Measurements from ENCODE around the gene OR10H4. TPM values are rescaled to one million over a fixed set of nuclear protein-coding genes. Genes with fewer than 3 reads are reported as not detected.

Gene OR10H4
- total RNA-seq, 4 donors from 2014 or later, result not detected

DNA sequence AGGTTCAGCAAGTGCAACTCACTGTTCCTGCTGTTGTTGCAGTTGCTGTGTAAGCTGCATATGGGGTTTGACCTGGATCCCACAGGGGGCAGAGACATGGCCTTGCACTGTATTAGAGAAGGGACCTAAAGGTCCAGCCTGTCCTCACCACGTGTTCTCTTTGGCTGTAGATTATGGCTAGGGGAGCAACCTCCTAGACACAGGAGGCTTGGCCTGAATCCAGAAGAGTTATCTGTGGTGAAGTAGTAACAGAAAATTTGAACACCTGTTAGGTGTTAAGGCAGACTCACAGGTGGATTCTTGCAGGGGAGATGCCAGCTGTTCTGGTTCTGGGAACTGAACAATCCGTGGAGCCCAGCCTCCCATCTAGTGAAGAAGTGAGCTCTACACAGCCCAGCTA, 11.0 kb upstream of the OR10H4 start:
- 80% methylated on average over 1 of the region's 2 CpGs; no CpG with 5 or more reads in 1 of the 2 donors for WGBS, 2 donors (ENCODE audit: low coverage in 1 of 2)
- no peak overlapping the region for H3K4me3 ChIP-seq
- peaks cover 0 to 3% (median 0%) of the 10 kb centered on the region in 3 donors for H3K9me3 ChIP-seq
- H3K4me1 ChIP-seq, result peaks cover 0 to 17% (median 0%) of the 10 kb centered on the region in 3 donors
- peaks cover 26% of the 10 kb centered on the region for H3K27me3 ChIP-seq
- H3K27ac ChIP-seq, result no peak overlapping the region
- TF ChIP-seq POLR2AphosphoS5 (IDR thresholded peaks at IDR 0.05), result no peak
- no peak for TF ChIP-seq POLR2A (IDR thresholded peaks at IDR 0.05)
- TF ChIP-seq, protein P1, sequence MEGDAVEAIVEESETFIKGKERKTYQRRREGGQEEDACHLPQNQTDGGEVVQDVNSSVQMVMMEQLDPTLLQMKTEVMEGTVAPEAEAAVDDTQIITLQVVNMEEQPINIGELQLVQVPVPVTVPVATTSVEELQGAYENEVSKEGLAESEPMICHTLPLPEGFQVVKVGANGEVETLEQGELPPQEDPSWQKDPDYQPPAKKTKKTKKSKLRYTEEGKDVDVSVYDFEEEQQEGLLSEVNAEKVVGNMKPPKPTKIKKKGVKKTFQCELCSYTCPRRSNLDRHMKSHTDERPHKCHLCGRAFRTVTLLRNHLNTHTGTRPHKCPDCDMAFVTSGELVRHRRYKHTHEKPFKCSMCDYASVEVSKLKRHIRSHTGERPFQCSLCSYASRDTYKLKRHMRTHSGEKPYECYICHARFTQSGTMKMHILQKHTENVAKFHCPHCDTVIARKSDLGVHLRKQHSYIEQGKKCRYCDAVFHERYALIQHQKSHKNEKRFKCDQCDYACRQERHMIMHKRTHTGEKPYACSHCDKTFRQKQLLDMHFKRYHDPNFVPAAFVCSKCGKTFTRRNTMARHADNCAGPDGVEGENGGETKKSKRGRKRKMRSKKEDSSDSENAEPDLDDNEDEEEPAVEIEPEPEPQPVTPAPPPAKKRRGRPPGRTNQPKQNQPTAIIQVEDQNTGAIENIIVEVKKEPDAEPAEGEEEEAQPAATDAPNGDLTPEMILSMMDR (IDR thresholded peaks at IDR 0.05), result no peak
- TF ChIP-seq EP300 (IDR thresholded peaks at IDR 0.05), result no peak
- no peaks in the 10 kb centered on the region for H3K36me3 ChIP-seq
- no peak for ATAC-seq

DNA sequence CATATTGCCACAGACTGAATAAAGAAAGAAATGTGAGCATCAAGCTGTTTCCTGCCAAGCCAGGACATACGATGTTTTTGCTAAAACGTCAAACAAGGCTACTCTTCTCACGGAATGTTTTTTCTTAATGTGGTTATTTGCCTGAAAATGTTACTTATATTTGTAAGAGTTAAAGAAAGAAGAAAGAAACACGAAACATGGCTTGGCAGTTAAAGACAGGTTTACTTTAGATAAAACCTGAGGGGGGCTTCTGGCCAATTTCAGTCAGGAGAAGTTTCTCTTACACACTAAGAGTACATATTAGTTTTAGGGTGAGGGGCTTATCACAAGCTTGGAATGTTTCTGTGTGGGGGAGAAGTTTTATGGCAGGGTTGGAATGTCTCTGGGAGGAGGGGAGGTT, 4.4 kb upstream of the OR10H4 start:
- WGBS, 2 donors (ENCODE audit: low coverage in 1 of 2), result 54 to 59% methylated on average over 3 to 4 of the region's 4 CpGs
- peaks cover 0 to 48% (median 0%) of the 10 kb centered on the region in 3 donors for H3K9me3 ChIP-seq
- H3K27me3 ChIP-seq, result peaks cover 36% of the 10 kb centered on the region
- TF ChIP-seq EP300 (IDR thresholded peaks at IDR 0.05) (no peak), POLR2A (IDR thresholded peaks at IDR 0.05) (no peak), POLR2AphosphoS5 (IDR thresholded peaks at IDR 0.05) (no peak)
- TF ChIP-seq, protein P1 (IDR thresholded peaks at IDR 0.05), result no peak
- H3K36me3 ChIP-seq, result no peaks in the 10 kb centered on the region
- ATAC-seq, result no peak
- no peak overlapping the region for H3K4me3 ChIP-seq
- H3K27ac ChIP-seq, result no peak overlapping the region
- H3K4me1 ChIP-seq, result no peaks in the 10 kb centered on the region

DNA sequence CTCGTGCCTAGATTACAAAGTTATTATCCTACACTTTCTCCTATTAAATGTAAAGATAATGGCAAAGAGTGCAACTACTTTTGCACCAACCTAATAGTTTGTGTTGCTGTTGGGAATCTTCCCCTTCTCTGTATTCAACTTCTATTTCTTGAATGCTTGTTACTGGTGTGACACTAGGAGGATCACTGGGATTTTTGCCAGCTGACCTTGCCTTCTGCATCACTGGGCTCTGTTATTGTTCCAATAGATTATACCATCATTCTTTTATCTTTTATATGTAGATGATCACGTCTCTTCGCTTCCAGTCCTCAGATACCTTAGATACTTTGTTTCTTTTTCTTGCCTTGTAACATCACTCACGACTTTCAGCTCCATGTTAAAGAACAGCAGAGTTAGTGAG, 3.5 kb upstream of the OR10H4 start:
- H3K4me1 ChIP-seq, result no peaks in the 10 kb centered on the region
- no peak for ATAC-seq
- H3K36me3 ChIP-seq, result no peaks in the 10 kb centered on the region
- peaks cover 0 to 52% (median 0%) of the 10 kb centered on the region in 3 donors for H3K9me3 ChIP-seq
- H3K4me3 ChIP-seq, result no peak overlapping the region
- WGBS, 2 donors (ENCODE audit: low coverage in 1 of 2), result 54 to 55% methylated on average over 4 of the region's 4 CpGs
- TF ChIP-seq POLR2A (IDR thresholded peaks at IDR 0.05) (no peak), POLR2AphosphoS5 (IDR thresholded peaks at IDR 0.05) (no peak), EP300 (IDR thresholded peaks at IDR 0.05) (no peak)
- TF ChIP-seq, protein P1 (IDR thresholded peaks at IDR 0.05), result no peak
- H3K27ac ChIP-seq, result no peak overlapping the region
- peaks cover 37% of the 10 kb centered on the region for H3K27me3 ChIP-seq

DNA sequence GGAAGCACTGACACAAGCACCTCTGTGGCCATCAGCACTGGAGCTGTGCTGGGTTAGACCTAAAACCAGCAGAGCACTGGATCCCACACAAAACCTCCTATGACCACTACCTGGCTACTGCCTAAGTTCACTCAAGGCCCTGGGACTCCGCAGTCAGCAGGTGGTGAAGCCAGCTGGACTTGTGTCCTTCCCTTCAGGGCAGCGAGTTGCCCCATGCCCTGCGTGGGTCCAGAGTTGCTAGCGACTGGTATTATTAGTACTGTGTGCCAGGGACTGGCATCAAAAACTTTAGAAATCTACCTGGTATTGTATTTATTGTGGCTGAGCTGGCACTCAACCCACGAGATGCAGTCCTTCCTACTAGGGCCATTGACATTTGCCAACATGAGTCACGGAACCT, 6.0 kb downstream of the OR10H4 start:
- H3K36me3 ChIP-seq, result no peaks in the 10 kb centered on the region
- peaks cover 58% of the 10 kb centered on the region for H3K27me3 ChIP-seq
- WGBS, 2 donors (ENCODE audit: low coverage in 1 of 2), result 50 to 84% methylated on average over 1 to 6 of the region's 6 CpGs
- TF ChIP-seq POLR2AphosphoS5 (IDR thresholded peaks at IDR 0.05), result no peak
- no peaks in the 10 kb centered on the region for H3K9me3 ChIP-seq
- no peak for ATAC-seq
- H3K27ac ChIP-seq, result no peak overlapping the region
- H3K4me1 ChIP-seq, result no peaks in the 10 kb centered on the region
- no peak overlapping the region for H3K4me3 ChIP-seq

DNA sequence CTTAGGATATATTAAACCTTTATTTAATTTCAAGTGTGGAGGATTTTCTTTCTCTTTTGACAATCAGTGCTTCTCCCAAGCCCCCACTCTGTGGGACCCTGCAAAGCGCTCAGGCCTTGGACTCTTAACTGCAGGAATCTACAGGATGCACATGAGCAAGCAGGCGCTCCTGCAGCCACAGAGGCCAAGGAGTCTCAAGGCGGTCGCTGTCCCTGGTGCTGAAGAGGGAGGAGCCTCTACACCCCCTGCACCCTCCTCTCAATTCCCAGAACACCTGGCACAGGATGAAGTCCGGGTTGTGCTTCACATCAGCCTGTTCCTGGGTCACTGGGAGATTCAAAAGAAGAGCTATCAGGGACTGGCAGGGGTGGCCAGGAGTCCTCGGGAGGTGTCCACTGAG, 13.5 kb downstream of the OR10H4 start:
- peaks cover 0 to 17% (median 0%) of the 10 kb centered on the region in 3 donors for H3K9me3 ChIP-seq
- WGBS, 2 donors (ENCODE audit: low coverage in 1 of 2), result 40 to 71% methylated on average over 1 to 3 of the region's 6 CpGs
- H3K4me1 ChIP-seq, result no peaks in the 10 kb centered on the region
- H3K4me3 ChIP-seq, result no peak overlapping the region
- H3K36me3 ChIP-seq, result no peaks in the 10 kb centered on the region
- no peak for ATAC-seq
- TF ChIP-seq POLR2A (IDR thresholded peaks at IDR 0.05) (no peak), POLR2AphosphoS5 (IDR thresholded peaks at IDR 0.05) (no peak), EP300 (IDR thresholded peaks at IDR 0.05) (no peak)
- TF ChIP-seq, protein P1 (IDR thresholded peaks at IDR 0.05), result no peak
- no peak overlapping the region for H3K27ac ChIP-seq
- peaks cover 66% of the 10 kb centered on the region for H3K27me3 ChIP-seq

Data from gastroesophageal sphincter (tissue), 4 donors.